Activated naive CD4-positive, alpha-beta T cell treated with anti-CD3 and anti-CD28 coated beads for 36 hours (primary cell): ENCODE measurements around the gene COPS6. TPM values are rescaled to one million over a fixed set of nuclear protein-coding genes. Genes with fewer than 3 reads are reported as not detected.

Source experiments
- CTCF ChIA-PET: fragments of 350-600 bp; sonication (Branson Sonifier 250); formaldehyde crosslinking; loops from one replicate; lab custom pipeline; 2021; ENCODE audit warnings: antibody characterized with exemption; lab: Charles Lee
- DNase-seq: peaks from one replicate; pipeline ENCODE4 v3.0.0-alpha.2; 2020
- H3K27ac Mint-ChIP-seq: one replicate; pipeline ENCODE4 v1.8.0; 2021; ENCODE audit warnings: mild to moderate bottlenecking, mixed read lengths
- H3K27me3 Mint-ChIP-seq: one replicate; pipeline ENCODE4 v1.8.0; 2021; ENCODE audit warnings: low read depth, mixed read lengths
- H3K36me3 Mint-ChIP-seq: one replicate; pipeline ENCODE4 v1.8.0; 2021; ENCODE audit warnings: low read depth, mixed read lengths
- H3K4me1 Mint-ChIP-seq: one replicate; pipeline ENCODE4 v1.8.0; 2021; ENCODE audit warnings: low read depth, mixed read lengths
- H3K4me3 Mint-ChIP-seq: one replicate; pipeline ENCODE4 v1.8.0; 2021; ENCODE audit warnings: mild to moderate bottlenecking, moderate library complexity, mixed read lengths
- H3K9me3 Mint-ChIP-seq: one replicate; pipeline ENCODE4 v1.8.0; 2021; ENCODE audit warnings: mixed read lengths
- intact Hi-C: fragments of 100-400 bp; cut with micrococcal nuclease; formaldehyde crosslinking; loops from one replicate; pipeline ENCODE4 v1.15.1; 2023
- microRNA-seq: library from miRNA; unstranded; fragments of <30 nt; microRNA quantifications from one replicate; pipeline ENCODE4 v1.2.0, GENCODE V29; 2022; ENCODE audit warnings: borderline microRNAs expressed, borderline replicate concordance
- total RNA-seq, 2 experiments: library from RNA; stranded (reverse); gene quantifications; one replicate each; pipeline ENCODE4 v1.2.3, GENCODE V29; 2021

Gene COPS6
- total RNA-seq, 2 experiments from 2014 or later, result 97.1 to 97.8 TPM

GRCh38 chr7:100137851-100138760 is 49.3 kb downstream of the COPS6 start:
- Mint-ChIP-seq H3K27ac (peak overlapping the region; percentile 68), H3K4me1 (peaks cover 12% of the 10 kb centered on the region), H3K36me3 (no peaks in the 10 kb centered on the region), H3K9me3 (no peaks in the 10 kb centered on the region), H3K27me3 (no peaks in the 10 kb centered on the region), H3K4me3 (no peak overlapping the region)
- no peak for DNase-seq
- CTCF ChIA-PET, result interaction anchor here (0.8 to 4.3 kb wide), 6 partner anchors 9 to 82 kb away, joined by 3 to 26 read pairs (median 4); partner anchors contain the start of genes LAMTOR4 and PVRIG
- intact Hi-C loops, result loop anchor here (1.0 kb wide), 1 partner anchor 10 kb away; the partner anchor contains the start of gene LAMTOR4

- Mint-ChIP-seq H3K4me1 (peaks cover 12% of the 10 kb centered on the region), H3K27me3 (no peaks in the 10 kb centered on the region), H3K4me3 (no peak overlapping the region), H3K9me3 (no peaks in the 10 kb centered on the region), H3K36me3 (no peaks in the 10 kb centered on the region), H3K27ac (no peak overlapping the region)
- intact Hi-C loops, result no loop called here
- CTCF ChIA-PET, result interaction anchor here (1.0 to 4.3 kb wide), 3 partner anchors 8 to 12 kb away, joined by 5 to 26 read pairs (median 10); no protein-coding TSS in a partner anchor
- no peak for DNase-seq
These were observed 52.8 kb downstream of the COPS6 start for GRCh38 chr7:100141555-100141949.

Small RNAs within 50 kb of the gene (microRNA-seq; reads per million reads assigned to microRNA genes)
- 7,564 reads per million, percentile 95 among the genes with 10 or more reads in this experiment for gene MIR106B
- 1,129 reads per million, percentile 85 among the genes with 10 or more reads in this experiment for gene MIR25
- 14,007 reads per million, percentile 97 among the genes with 10 or more reads in this experiment for gene MIR93

Other genes starting within 250 kb of the COPS6 start
- gene OR2AE1, start 211.9 kb upstream of the COPS6 start, total RNA-seq, result not detected
- 10 to 100 TPM; 25.7 to 25.8 TPM for gene TRIM4, start 169.4 kb upstream of the COPS6 start, total RNA-seq
- 1 to 10 TPM in 1 of 2 experiments, under 1 TPM in 1; 0.62 to 1.1 TPM for gene GJC3, start 159.3 kb upstream of the COPS6 start, total RNA-seq
- gene AZGP1, start 112.9 kb upstream of the COPS6 start, total RNA-seq, result not detected
- gene ZKSCAN1, start 73.4 kb upstream of the COPS6 start, total RNA-seq, result 10 to 100 TPM; 64.4 to 67.9 TPM
- gene ZSCAN21, start 39.2 kb upstream of the COPS6 start, total RNA-seq, result 1 to 10 TPM; 6.2 to 6.4 TPM
- gene ZNF3, start 7.2 kb upstream of the COPS6 start, total RNA-seq, result 10 to 100 TPM; 13.1 to 14.0 TPM
- 100 to 1,000 TPM; 390 to 395 TPM for gene MCM7, start 12.4 kb downstream of the COPS6 start, total RNA-seq
- 10 to 100 TPM; 12.6 to 12.7 TPM for gene AP4M1, start 12.7 kb downstream of the COPS6 start, total RNA-seq
- gene TAF6, start 30.4 kb downstream of the COPS6 start, total RNA-seq, result 10 to 100 TPM; 48.9 to 53.5 TPM
- gene CNPY4, start 30.7 kb downstream of the COPS6 start, total RNA-seq, result 1 to 10 TPM; 7.2 to 8.7 TPM
- gene MBLAC1, start 38.0 kb downstream of the COPS6 start, total RNA-seq, result 1 to 10 TPM; 2.3 to 2.9 TPM
- 100 to 1,000 TPM; 129 to 135 TPM for gene LAMTOR4, start 59.9 kb downstream of the COPS6 start, total RNA-seq
- 10 to 100 TPM; 21.2 to 21.6 TPM for gene TRAPPC14, start 69.8 kb downstream of the COPS6 start, total RNA-seq
- 1 to 10 TPM; 6.2 to 6.5 TPM for gene GAL3ST4, start 79.6 kb downstream of the COPS6 start, total RNA-seq
- 1 to 10 TPM; 7.6 to 9.5 TPM for gene GPC2, start 88.4 kb downstream of the COPS6 start, total RNA-seq
- 10 to 100 TPM; 38.4 to 41.0 TPM for gene STAG3, start 88.9 kb downstream of the COPS6 start, total RNA-seq
- gene PVRIG, start 131.0 kb downstream of the COPS6 start, total RNA-seq, result 10 to 100 TPM; 22.7 to 22.8 TPM
- gene SPDYE3, start 218.7 kb downstream of the COPS6 start, total RNA-seq, result not detected